Smooth muscle cell of trachea (primary cell): ENCODE data around the gene IPO13. TPM values are rescaled to one million over a fixed set of nuclear protein-coding genes. Genes with fewer than 3 reads are reported as not detected.

Source experiments
- total RNA-seq: library from RNA; depleted of rRNA; stranded (reverse); fragments of >200 nt; gene quantifications from 2 replicates; pipeline ENCODE4 v1.2.1, GENCODE V29; 2014

IPO13 gene, protein sequence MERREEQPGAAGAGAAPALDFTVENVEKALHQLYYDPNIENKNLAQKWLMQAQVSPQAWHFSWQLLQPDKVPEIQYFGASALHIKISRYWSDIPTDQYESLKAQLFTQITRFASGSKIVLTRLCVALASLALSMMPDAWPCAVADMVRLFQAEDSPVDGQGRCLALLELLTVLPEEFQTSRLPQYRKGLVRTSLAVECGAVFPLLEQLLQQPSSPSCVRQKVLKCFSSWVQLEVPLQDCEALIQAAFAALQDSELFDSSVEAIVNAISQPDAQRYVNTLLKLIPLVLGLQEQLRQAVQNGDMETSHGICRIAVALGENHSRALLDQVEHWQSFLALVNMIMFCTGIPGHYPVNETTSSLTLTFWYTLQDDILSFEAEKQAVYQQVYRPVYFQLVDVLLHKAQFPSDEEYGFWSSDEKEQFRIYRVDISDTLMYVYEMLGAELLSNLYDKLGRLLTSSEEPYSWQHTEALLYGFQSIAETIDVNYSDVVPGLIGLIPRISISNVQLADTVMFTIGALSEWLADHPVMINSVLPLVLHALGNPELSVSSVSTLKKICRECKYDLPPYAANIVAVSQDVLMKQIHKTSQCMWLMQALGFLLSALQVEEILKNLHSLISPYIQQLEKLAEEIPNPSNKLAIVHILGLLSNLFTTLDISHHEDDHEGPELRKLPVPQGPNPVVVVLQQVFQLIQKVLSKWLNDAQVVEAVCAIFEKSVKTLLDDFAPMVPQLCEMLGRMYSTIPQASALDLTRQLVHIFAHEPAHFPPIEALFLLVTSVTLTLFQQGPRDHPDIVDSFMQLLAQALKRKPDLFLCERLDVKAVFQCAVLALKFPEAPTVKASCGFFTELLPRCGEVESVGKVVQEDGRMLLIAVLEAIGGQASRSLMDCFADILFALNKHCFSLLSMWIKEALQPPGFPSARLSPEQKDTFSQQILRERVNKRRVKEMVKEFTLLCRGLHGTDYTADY
- 18.3 and 30.1 TPM in 2 replicates for total RNA-seq

DNA sequence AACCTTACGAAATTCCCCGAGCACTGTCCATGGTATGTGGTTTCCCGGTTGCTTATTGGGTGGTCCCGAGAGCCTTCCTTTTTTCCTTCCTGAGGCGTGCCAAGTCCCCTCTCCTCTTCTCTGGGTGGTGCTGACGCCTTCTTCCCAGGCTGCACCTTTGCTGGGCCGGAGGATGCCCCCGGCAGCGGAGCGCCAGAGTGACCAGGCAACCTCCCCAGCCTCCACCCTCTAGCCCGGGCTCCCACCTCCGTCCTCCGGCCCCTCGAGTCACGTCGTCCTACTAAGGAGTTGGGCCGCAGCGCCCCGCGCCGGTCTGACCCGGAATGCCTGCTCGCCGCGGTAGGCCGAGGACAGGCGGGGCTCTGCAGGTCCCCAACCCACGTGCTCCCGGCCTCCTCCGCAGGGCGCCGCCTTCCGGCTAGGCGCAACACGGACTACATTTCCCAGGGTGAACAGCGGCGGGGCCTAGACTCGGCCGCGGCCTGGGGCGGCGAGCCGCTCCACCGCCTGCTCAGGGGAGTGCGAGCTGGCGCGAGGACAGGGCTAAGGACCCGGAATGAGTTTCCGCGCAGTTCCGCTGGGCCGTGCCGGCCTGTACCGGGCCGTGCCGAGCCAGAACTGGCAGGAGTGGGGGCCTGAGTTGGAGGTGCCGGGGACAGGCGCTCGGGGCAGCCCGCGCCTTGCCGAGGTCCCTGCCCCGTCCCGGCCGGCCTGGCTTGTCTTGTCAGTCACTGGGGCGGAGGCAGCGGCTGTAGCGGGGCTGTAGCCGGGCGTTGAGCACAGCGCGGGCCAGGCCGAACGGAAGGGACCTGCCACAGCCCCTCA lies at the start of gene IPO13:
Gene IPO13, plus strand, starts transcription at position 715 of the 825 bp plus-strand sequence. CDS start 651 bp downstream, outside the sequence.

DNA sequence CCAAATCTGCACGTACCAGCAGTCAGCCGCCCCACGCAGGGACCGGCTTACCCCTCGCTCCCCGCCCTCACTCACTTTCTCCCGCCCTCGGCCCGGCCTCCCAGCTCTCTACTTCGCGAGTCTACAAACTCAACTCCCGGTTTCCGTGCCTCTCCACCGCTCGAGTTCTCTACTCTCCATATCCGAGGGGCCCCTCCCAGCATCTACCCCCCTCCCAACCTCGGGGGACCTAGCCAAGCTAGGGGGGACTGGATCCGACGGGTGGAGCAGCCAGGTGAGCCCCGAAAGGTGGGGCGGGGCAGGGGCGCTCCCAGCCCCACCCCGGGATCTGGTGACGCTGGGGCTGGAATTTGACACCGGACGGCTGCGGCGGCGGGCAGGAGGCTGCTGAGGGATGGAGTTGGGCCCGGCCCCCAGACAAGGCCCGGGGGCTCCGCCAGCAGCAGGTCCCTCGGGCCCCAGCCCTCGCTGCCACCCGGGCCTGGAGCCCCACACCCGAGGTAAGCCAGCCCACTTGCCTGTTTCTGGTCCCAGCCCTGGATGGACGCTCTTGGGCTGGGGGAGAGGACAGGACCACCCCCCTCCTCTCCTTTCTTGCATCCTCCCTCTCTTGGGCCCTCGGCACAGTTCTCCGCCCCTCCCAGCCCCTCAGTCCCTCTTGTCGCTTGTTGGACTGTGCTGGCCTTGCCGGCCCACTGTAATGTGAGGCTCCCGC lies 13.2 kb upstream of the IPO13 start, which contains the start of gene ARTN:
Gene ARTN, plus strand, starts transcription at position 416 of the 715 bp plus-strand sequence. CDS start 1,856 bp downstream, outside the sequence.

GRCh38 chr1:43969746-43970466 lies 23.2 kb downstream of the IPO13 start, which contains the start of gene DPH2:
Gene DPH2, plus strand, starts transcription at chr1:43970010. Its CDS starts 166 bp downstream, at chr1:43970176.

DNA sequence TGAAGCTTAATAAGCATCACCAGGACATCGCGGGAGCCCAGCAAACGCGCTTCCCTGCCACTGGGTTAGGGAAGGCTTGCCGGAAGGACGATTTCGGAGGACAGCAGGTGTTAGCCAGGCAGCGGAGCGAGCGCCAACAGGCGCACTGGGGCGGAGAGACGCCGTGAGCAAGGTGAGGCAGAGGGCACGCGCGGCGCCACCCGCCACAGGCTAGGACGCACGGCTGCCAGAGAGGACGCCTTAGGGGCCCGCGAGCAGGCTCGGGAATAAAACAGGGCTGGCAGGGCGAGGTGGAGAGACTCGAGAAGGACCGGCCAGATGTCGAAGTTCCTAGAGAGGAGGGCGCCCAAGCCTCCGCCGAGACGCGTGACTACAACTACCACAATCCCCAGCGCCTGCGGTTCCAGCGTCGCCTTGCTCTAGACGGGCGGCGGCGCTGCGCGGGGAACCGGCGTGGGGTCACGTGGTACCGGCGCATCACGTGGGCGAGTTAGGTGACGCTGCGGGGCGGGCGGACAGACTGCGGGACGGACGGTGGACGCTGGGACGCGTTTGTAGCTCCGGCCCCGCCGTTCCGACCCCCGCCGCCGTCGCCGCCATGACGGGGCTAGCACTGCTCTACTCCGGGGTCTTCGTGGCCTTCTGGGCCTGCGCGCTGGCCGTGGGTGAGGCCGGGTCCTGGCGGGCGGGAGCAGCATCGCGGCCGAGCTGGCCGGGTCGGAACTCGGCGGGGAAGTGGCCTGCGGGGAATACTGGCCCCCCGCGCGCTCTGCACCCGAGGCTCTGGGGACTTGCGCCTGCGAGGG lies 27.9 kb downstream of the IPO13 start, which contains the start of gene ATP6V0B:
Gene ATP6V0B, plus strand, starts transcription at position 518 of the 806 bp plus-strand sequence. Its CDS starts 81 bp downstream, at position 599.

DNA sequence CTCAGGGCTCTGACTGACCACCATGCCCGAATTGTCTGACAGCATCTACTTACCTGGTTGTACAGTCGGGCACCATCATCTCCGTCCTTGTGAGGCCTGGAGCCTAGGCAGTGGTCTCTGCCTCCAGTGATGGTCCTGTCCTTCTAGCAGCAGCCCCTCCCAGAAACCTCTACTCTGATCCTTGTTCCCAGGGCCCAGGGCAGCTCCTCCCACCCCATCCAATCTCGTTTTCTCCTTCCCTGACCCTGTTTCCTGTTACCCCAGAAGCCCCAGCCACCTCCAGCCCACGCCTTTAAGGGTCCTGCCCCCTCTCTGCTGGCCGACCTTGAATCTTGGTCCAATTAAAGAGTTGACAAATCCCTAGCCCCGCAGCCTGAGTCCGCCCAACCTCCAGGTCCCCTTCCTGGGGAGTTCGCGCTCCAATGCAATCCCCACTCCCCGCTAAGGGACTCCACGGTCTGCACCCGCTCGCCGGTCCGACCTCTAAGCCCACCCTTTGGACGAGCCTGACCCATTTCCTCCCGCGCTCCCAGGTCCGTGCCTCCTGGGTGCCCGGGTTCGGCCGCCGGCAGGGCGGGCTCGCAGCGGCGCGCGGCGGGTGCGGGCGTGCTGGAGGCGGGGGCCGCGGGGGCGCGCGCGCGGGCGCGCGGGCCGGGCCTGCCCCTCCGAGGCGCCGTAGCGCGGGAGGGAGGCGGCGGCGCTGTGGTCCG lies 32.0 kb downstream of the IPO13 start, which contains the start of gene B4GALT2:
Gene B4GALT2, plus strand, starts transcription at position 660 of the 710 bp plus-strand sequence. CDS start 1,951 bp downstream, outside the sequence.

GRCh38 chr1:43991476-43992231 lies 44.9 kb downstream of the IPO13 start, which contains the start of gene CCDC24:
Gene CCDC24, plus strand, starts transcription at chr1:43991599. Its CDS starts 280 bp downstream, at chr1:43991879.

Other genes starting within 250 kb of the IPO13 start
- gene ST3GAL3, start 239.4 kb upstream of the IPO13 start, total RNA-seq = 17.2 and 22.0 TPM in 2 replicates
- under 0.01 and 0.29 TPM in 2 replicates for gene ARTN, start 13.1 kb upstream of the IPO13 start, total RNA-seq
- 8.3 and 12.4 TPM in 2 replicates for gene DPH2, start 23.1 kb downstream of the IPO13 start, total RNA-seq
- 55.9 and 56.7 TPM in 2 replicates for gene ATP6V0B, start 28.0 kb downstream of the IPO13 start, total RNA-seq
- 51.5 and 125 TPM in 2 replicates for gene B4GALT2, start 32.3 kb downstream of the IPO13 start, total RNA-seq
- 3.6 and 3.8 TPM in 2 replicates for gene CCDC24, start 44.6 kb downstream of the IPO13 start, total RNA-seq
- gene SLC6A9, start 84.5 kb downstream of the IPO13 start, total RNA-seq = 1.6 and 7.4 TPM in 2 replicates
- gene KLF17, start 171.9 kb downstream of the IPO13 start, total RNA-seq = under 0.01 and 0.17 TPM in 2 replicates
- gene KLF18, start 194.7 kb downstream of the IPO13 start, total RNA-seq = not detected in 2 replicates